A673 (cell line): ENCODE data around the gene KRTAP9-2. TPM values are rescaled to one million over a fixed set of nuclear protein-coding genes. Genes with fewer than 3 reads are reported as not detected.

Experiments
- BruUV-seq: library from RNA; stranded (reverse); fragments of 400-500 nt; replicated peaks from 2 replicates; lab custom pipeline; 2021; lab: Mats Ljungman, UMichigan
- CTCF ChIA-PET: fragments of 300-600 bp; sonication (Branson Sonifier 250); formaldehyde crosslinking; loops from one replicate; lab custom pipeline; 2022; ENCODE audit warnings: antibody characterized with exemption; lab: Charles Lee
- POLR2A ChIA-PET: fragments of 300-600 bp; sonication (Branson Sonifier 250); formaldehyde crosslinking; loops from one replicate; lab custom pipeline; 2022; ENCODE audit warnings: antibody characterized with exemption; ENCODE audit not compliant: low non-redundant PET; lab: Charles Lee
- DNase-seq: peaks from one replicate; pipeline ENCODE4 v3.0.0-alpha.2; 2015; ENCODE audit warnings: low spot score
- H3K27ac ChIP-seq: fragments of 200-600 bp; sonication (generic); 2 replicates; pipeline ENCODE4 v1.5.1; 2016; ENCODE audit warnings: mixed run types, low read depth, mild to moderate bottlenecking, mixed read lengths, antibody characterized with exemption, low read length; ENCODE audit not compliant: poor library complexity, severe bottlenecking
- H3K27me3 ChIP-seq: fragments of 200-600 bp; sonication (generic); replicated peaks from 2 replicates; pipeline ENCODE4 v1.6.1; 2017; ENCODE audit warnings: mixed run types, low read depth, mild to moderate bottlenecking, mixed read lengths, antibody characterized with exemption, low read length; ENCODE audit not compliant: insufficient read depth, poor library complexity
- H3K36me3 ChIP-seq: fragments of 200-600 bp; sonication (generic); 2 replicates; pipeline ENCODE4 v1.6.1; 2016; ENCODE audit warnings: mixed run types, mild to moderate bottlenecking, mixed read lengths, antibody characterized with exemption, low read length; ENCODE audit not compliant: insufficient read depth, poor library complexity, severe bottlenecking
- H3K4me1 ChIP-seq: fragments of 200-600 bp; sonication (generic); 2 replicates; pipeline ENCODE4 v1.6.1; 2017; ENCODE audit warnings: mixed run types, mild to moderate bottlenecking, mixed read lengths, antibody characterized with exemption, low read length; ENCODE audit not compliant: insufficient read depth, poor library complexity, severe bottlenecking
- H3K4me3 ChIP-seq: fragments of 200-600 bp; sonication (generic); 2 replicates; pipeline ENCODE4 v1.5.1; 2016; ENCODE audit warnings: low read depth, mixed run types, mild to moderate bottlenecking, mixed read lengths, low read length; ENCODE audit not compliant: poor library complexity, severe bottlenecking
- H3K9me3 ChIP-seq: fragments of 200-600 bp; sonication (generic); 2 replicates; pipeline ENCODE4 v1.6.1; 2016; ENCODE audit warnings: mixed run types, low read depth, mild to moderate bottlenecking, mixed read lengths, antibody characterized with exemption, low read length; ENCODE audit not compliant: poor library complexity, severe bottlenecking
- EZH2 ChIP-seq: fragments of 200-600 bp; sonication (generic); IDR thresholded peaks from 2 replicates; pipeline ENCODE4 v1.6.1; 2017; ENCODE audit warnings: borderline replicate concordance, low read depth, mild to moderate bottlenecking, mixed read lengths, antibody characterized with exemption, low read length; ENCODE audit not compliant: poor library complexity, severe bottlenecking
- intact Hi-C: fragments of 100-400 bp; cut with micrococcal nuclease; formaldehyde crosslinking; loops from one replicate; pipeline ENCODE4 v1.10.0; 2022; ENCODE audit not compliant: unreplicated experiment
- total RNA-seq: library from RNA; stranded (reverse); gene quantifications from 2 replicates; pipeline ENCODE4 v1.2.3, GENCODE V29; 2021
- TF ChIP-seq, protein P1 (sequence below): fragments of 300-800, 200-600 bp; sonication (generic); conservative IDR thresholded peaks from 2 replicates; pipeline ENCODE4 v1.5.1; 2017; ENCODE audit warnings: low read depth, mild to moderate bottlenecking, antibody characterized with exemption, low read length, moderate library complexity, mixed read lengths

Gene KRTAP9-2
- total RNA-seq, 1 experiment from 2014 or later: not detected

DNA sequence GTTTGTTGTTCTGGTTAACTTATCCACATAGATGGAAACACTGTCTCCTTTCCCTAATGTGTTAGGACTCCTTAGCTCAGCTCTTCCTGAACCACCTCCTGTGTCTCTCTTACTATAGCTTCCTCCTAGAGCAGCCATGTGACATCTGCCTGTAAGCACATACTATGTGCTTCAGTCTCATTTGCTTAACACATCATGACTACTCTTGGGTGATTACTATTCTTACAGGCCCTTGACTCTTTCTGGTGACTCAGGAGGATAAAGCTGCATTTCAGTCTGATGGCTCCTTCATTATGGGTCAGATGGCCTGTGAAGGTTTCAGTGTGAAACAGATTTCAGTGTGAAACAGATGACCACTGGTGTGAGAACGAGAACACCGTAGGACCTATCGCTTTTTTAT lies 48.1 kb upstream of the KRTAP9-2 start:
- CTCF ChIA-PET: no interaction called here
- DNase-seq: no peak
- intact Hi-C loops: no loop called here

DNA sequence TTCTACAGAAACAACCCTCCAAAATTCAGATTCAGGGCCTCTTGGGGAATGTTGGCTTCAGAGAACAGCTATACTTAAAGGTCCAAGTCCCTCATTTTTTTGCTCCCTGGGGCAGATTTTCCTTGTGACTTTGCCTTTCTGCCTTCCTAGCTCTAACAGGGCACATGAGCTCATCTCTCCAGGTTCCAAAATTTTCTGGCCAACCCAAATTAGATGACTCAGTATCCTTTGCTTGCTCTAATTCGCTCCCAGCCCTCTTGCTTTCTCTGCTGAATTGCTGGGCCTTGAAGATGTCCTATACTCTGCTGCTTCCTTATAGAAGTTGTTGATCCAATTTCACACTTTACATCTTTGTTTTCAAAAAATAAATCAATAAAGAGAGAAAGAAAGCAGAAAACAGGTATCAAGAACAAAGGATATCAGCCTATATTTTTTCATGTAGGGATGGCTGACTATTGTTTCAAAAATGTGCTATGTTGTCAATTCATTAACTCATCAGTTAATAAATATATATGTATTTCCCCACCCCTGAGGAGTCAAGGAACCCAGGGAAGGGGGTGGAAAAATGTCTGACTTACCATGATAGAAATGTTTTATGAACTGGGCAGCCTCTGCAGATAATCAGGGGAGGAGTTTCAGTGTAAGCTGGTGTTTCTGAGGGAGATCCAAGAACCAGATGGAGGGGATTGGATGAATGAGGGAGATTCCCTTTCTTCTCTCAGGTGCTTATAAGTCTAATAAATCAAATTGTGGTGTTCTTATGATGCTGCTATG lies 47.4 kb upstream of the KRTAP9-2 start:
- no peak for TF ChIP-seq EZH2
- TF ChIP-seq, protein P1, sequence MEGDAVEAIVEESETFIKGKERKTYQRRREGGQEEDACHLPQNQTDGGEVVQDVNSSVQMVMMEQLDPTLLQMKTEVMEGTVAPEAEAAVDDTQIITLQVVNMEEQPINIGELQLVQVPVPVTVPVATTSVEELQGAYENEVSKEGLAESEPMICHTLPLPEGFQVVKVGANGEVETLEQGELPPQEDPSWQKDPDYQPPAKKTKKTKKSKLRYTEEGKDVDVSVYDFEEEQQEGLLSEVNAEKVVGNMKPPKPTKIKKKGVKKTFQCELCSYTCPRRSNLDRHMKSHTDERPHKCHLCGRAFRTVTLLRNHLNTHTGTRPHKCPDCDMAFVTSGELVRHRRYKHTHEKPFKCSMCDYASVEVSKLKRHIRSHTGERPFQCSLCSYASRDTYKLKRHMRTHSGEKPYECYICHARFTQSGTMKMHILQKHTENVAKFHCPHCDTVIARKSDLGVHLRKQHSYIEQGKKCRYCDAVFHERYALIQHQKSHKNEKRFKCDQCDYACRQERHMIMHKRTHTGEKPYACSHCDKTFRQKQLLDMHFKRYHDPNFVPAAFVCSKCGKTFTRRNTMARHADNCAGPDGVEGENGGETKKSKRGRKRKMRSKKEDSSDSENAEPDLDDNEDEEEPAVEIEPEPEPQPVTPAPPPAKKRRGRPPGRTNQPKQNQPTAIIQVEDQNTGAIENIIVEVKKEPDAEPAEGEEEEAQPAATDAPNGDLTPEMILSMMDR: no peak
- intact Hi-C loops: no loop called here
- Histone ChIP-seq H3K27ac (no peak overlapping the region), H3K9me3 (no peaks in the 10 kb centered on the region), H3K4me3 (no peak overlapping the region), H3K36me3 (no peaks in the 10 kb centered on the region), H3K4me1 (no peaks in the 10 kb centered on the region), H3K27me3 (no peaks in the 10 kb centered on the region)
- no TSS peak for BruUV-seq
- CTCF ChIA-PET: no interaction called here
- POLR2A ChIA-PET: no interaction called here
- no peak for DNase-seq

More for the DNA sequence above, 48.1 kb upstream of the KRTAP9-2 start:
- H3K36me3 ChIP-seq: no peaks in the 10 kb centered on the region
- H3K27me3 ChIP-seq: no peaks in the 10 kb centered on the region
- H3K4me3 ChIP-seq: no peak overlapping the region
- no TSS peak for BruUV-seq
- no peaks in the 10 kb centered on the region for H3K4me1 ChIP-seq
- no peak for TF ChIP-seq EZH2
- TF ChIP-seq, protein P1: no peak
- no peaks in the 10 kb centered on the region for H3K9me3 ChIP-seq
- no peak overlapping the region for H3K27ac ChIP-seq
- POLR2A ChIA-PET: no interaction called here

DNA sequence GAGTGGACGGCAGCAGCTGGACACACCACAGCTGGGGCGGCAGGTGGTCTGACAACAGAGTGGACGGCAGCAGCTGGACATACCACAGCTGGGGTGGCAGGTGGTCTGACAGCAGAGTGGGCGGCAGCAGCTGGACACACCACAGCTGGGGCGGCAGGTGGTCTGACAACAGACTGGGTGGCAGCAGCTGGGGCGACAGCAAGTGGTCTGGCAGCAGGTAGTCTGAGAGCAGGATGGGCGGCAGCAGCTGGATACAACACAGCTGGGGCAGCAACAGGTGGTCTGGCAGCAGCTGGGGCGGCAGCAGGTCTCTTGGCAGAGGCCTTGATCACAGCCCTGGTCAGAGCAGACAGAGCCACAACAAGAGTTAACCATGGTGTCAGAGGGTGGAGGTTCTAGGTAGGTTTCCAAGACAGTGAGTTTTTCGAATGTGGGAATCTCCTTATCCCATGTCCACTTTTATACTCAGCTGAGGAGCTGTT lies 41.9 kb upstream of the KRTAP9-2 start, which contains the start of gene KRTAP4-1:
KRTAP4-1 (minus strand) TSS at position 432 of the 482 bp plus-strand sequence; CDS start at position 375, 57 bp downstream.
- POLR2A ChIA-PET: no interaction called here
- Histone ChIP-seq H3K4me1 (no peaks in the 10 kb centered on the region), H3K9me3 (no peaks in the 10 kb centered on the region), H3K4me3 (no peak within 1 kb of the TSS), H3K27ac (no peak within 1 kb of the TSS), H3K27me3 (no peaks in the 10 kb centered on the region), H3K36me3 (no peaks in the 10 kb centered on the region)
- TF ChIP-seq, protein P1: no peak
- TF ChIP-seq EZH2: no peak
- CTCF ChIA-PET: no interaction called here
- no peak for DNase-seq
- no TSS peak for BruUV-seq
- intact Hi-C loops: no loop called here
